WTC11 (cell line): ENCODE measurements around the gene HIP1. TPM values are rescaled to one million over a fixed set of nuclear protein-coding genes. Genes with fewer than 3 reads are reported as not detected.

Experiments used
- ATAC-seq: fragments of 200-7000 bp; cut with Tn5 transposase; 2 replicates; pipeline ENCODE4 v1.10.0; 2021; ENCODE audit warnings: mild to moderate bottlenecking, moderate library complexity
- CTCF ChIA-PET: fragments of 300-600 bp; sonication (Branson Sonifier 250); formaldehyde crosslinking; loops from one replicate; lab custom pipeline; 2021; ENCODE audit warnings: antibody characterized with exemption; lab: Charles Lee
- POLR2A ChIA-PET: fragments of 350-600 bp; sonication (Branson Sonifier 250); formaldehyde crosslinking; loops from one replicate; lab custom pipeline; 2021; ENCODE audit warnings: antibody characterized with exemption; lab: Charles Lee
- DNase-seq: peaks from one replicate; pipeline ENCODE4 v3.0.0; 2021; ENCODE audit warnings: low spot score
- H3K27ac Mint-ChIP-seq: 2 replicates; pipeline ENCODE4 v1.8.0; 2021; ENCODE audit warnings: mixed read lengths
- H3K27me3 Mint-ChIP-seq: 2 replicates; pipeline ENCODE4 v1.8.0; 2021; ENCODE audit warnings: low read depth, mild to moderate bottlenecking, moderate library complexity, mixed read lengths
- H3K36me3 Mint-ChIP-seq: 2 replicates; pipeline ENCODE4 v1.8.0; 2021; ENCODE audit warnings: mixed read lengths
- H3K4me1 Mint-ChIP-seq: 2 replicates; pipeline ENCODE4 v1.8.0; 2022; ENCODE audit warnings: mixed read lengths
- H3K4me3 Mint-ChIP-seq: 2 replicates; pipeline ENCODE4 v1.8.0; 2021; ENCODE audit warnings: mild to moderate bottlenecking, moderate library complexity, mixed read lengths
- H3K9me3 Mint-ChIP-seq: 2 replicates; pipeline ENCODE4 v1.8.0; 2021; ENCODE audit warnings: mixed read lengths
- CREB1 ChIP-seq: sonication (generic); formaldehyde crosslinking; IDR thresholded peaks from 2 replicates; pipeline ENCODE4 v1.8.0; 2023; ENCODE audit warnings: mild to moderate bottlenecking, missing genetic modification reagents
- ETV6 ChIP-seq: sonication (generic); formaldehyde crosslinking; IDR thresholded peaks from 2 replicates; pipeline ENCODE4 v1.8.1; 2022; ENCODE audit warnings: mild to moderate bottlenecking, missing genetic modification reagents
- MXD4 ChIP-seq: fragments of 250-450 bp; sonication (Bioruptor Pico); IDR thresholded peaks from 2 replicates; pipeline ENCODE4 v1.8.0; 2021; ENCODE audit warnings: mild to moderate bottlenecking, moderate library complexity, borderline replicate concordance
- NFYB ChIP-seq: sonication (generic); formaldehyde crosslinking; conservative IDR thresholded peaks from 2 replicates; pipeline ENCODE4 v1.8.0; 2022; ENCODE audit warnings: low read depth, missing genetic modification reagents
- RORB ChIP-seq: fragments of 250-450 bp; sonication (Bioruptor Pico); IDR thresholded peaks from 2 replicates; pipeline ENCODE4 v1.9.0; 2021; ENCODE audit warnings: mild to moderate bottlenecking
- ZNF138 ChIP-seq: sonication (generic); formaldehyde crosslinking; conservative IDR thresholded peaks from 2 replicates; pipeline ENCODE4 v1.8.1; 2022; ENCODE audit warnings: mild to moderate bottlenecking, moderate library complexity, missing genetic modification reagents
- total RNA-seq: library from RNA; stranded (reverse); gene quantifications from 3 replicates; pipeline ENCODE4 v1.2.3, GENCODE V29; 2021
- TF ChIP-seq, protein P1 (sequence below): sonication (generic); formaldehyde crosslinking; IDR thresholded peaks from 2 replicates; pipeline ENCODE4 v1.8.1; 2022; ENCODE audit warnings: mild to moderate bottlenecking, missing genetic modification reagents, moderate library complexity, borderline replicate concordance
- TF ChIP-seq, protein P2 (sequence below): sonication (generic); formaldehyde crosslinking; IDR thresholded peaks from 2 replicates; pipeline ENCODE4 v1.8.1; 2022; ENCODE audit warnings: mild to moderate bottlenecking, moderate library complexity, missing genetic modification reagents
- TF ChIP-seq, protein P3 (sequence below): sonication (generic); formaldehyde crosslinking; IDR thresholded peaks from 2 replicates; pipeline ENCODE4 v1.8.1; 2023; ENCODE audit warnings: mild to moderate bottlenecking, missing genetic modification reagents, borderline replicate concordance
- TF ChIP-seq, protein P4 (sequence below): sonication (generic); formaldehyde crosslinking; IDR thresholded peaks from 2 replicates; pipeline ENCODE4 v1.8.0; 2022; ENCODE audit warnings: mild to moderate bottlenecking, missing genetic modification reagents
- TF ChIP-seq, protein P5 (sequence below): sonication (generic); formaldehyde crosslinking; conservative IDR thresholded peaks from 2 replicates; pipeline ENCODE4 v1.8.1; 2023; ENCODE audit warnings: mild to moderate bottlenecking, low read depth, missing genetic modification reagents, moderate library complexity
- TF ChIP-seq, protein P6 (sequence below): sonication (generic); formaldehyde crosslinking; IDR thresholded peaks from 2 replicates; pipeline ENCODE4 v1.8.1; 2023; ENCODE audit warnings: mild to moderate bottlenecking, missing genetic modification reagents, moderate library complexity
- TF ChIP-seq, protein P7 (sequence below): fragments of 250-450 bp; sonication (Bioruptor Pico); IDR thresholded peaks from 2 replicates; pipeline ENCODE4 v1.9.0; 2021; ENCODE audit warnings: mild to moderate bottlenecking
- TF ChIP-seq, protein P8 (sequence below): sonication (generic); formaldehyde crosslinking; IDR thresholded peaks from 2 replicates; pipeline ENCODE4 v1.8.1; 2023; ENCODE audit warnings: mild to moderate bottlenecking, missing genetic modification reagents
- TF ChIP-seq, protein P9 (sequence below): sonication (generic); formaldehyde crosslinking; IDR thresholded peaks from 2 replicates; pipeline ENCODE4 v1.8.0; 2023; ENCODE audit warnings: mild to moderate bottlenecking, missing genetic modification reagents

HIP1 gene
- total RNA-seq, 1 experiment from 2014 or later, result 75.8 TPM

DNA sequence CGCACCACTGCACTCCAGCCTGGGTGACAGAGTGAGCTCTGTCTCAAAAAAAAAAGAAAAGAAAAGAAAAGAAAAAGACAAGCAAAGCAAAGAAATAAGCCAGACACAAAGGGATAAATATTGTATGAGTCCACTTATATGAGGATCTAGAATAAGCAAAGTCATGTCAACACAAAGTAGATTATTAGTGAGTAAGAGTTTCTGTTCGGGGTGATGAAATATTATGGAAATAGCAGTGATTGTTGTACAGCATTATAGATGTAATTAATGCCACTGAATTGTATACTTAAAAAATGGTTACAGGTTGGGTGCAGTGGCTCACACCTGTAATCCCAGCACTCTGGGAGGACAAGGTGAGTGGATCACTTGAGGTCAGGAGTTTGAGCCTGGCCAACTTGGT, 83.2 kb downstream of the HIP1 start:
- POLR2A ChIA-PET, result no interaction called here
- no peak for ATAC-seq
- no peaks in the 10 kb centered on the region; the same call in 1 of the 2 replicates for H3K36me3 Mint-ChIP-seq
- H3K4me3 Mint-ChIP-seq, result no peak overlapping the region
- H3K27me3 Mint-ChIP-seq, result no peaks in the 10 kb centered on the region
- peaks cover 13% of the 10 kb centered on the region for H3K4me1 Mint-ChIP-seq
- TF ChIP-seq ZNF138, result no peak
- TF ChIP-seq RORB, result no peak
- TF ChIP-seq, protein P1, sequence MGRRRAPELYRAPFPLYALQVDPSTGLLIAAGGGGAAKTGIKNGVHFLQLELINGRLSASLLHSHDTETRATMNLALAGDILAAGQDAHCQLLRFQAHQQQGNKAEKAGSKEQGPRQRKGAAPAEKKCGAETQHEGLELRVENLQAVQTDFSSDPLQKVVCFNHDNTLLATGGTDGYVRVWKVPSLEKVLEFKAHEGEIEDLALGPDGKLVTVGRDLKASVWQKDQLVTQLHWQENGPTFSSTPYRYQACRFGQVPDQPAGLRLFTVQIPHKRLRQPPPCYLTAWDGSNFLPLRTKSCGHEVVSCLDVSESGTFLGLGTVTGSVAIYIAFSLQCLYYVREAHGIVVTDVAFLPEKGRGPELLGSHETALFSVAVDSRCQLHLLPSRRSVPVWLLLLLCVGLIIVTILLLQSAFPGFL (CRISPR knock-in tag), result no peak
- TF ChIP-seq, protein P2, sequence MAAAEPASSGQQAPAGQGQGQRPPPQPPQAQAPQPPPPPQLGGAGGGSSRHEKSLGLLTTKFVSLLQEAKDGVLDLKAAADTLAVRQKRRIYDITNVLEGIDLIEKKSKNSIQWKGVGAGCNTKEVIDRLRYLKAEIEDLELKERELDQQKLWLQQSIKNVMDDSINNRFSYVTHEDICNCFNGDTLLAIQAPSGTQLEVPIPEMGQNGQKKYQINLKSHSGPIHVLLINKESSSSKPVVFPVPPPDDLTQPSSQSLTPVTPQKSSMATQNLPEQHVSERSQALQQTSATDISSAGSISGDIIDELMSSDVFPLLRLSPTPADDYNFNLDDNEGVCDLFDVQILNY (CRISPR knock-in tag), result no peak
- no peak for TF ChIP-seq CREB1 (CRISPR knock-in tag)
- TF ChIP-seq, protein P3, sequence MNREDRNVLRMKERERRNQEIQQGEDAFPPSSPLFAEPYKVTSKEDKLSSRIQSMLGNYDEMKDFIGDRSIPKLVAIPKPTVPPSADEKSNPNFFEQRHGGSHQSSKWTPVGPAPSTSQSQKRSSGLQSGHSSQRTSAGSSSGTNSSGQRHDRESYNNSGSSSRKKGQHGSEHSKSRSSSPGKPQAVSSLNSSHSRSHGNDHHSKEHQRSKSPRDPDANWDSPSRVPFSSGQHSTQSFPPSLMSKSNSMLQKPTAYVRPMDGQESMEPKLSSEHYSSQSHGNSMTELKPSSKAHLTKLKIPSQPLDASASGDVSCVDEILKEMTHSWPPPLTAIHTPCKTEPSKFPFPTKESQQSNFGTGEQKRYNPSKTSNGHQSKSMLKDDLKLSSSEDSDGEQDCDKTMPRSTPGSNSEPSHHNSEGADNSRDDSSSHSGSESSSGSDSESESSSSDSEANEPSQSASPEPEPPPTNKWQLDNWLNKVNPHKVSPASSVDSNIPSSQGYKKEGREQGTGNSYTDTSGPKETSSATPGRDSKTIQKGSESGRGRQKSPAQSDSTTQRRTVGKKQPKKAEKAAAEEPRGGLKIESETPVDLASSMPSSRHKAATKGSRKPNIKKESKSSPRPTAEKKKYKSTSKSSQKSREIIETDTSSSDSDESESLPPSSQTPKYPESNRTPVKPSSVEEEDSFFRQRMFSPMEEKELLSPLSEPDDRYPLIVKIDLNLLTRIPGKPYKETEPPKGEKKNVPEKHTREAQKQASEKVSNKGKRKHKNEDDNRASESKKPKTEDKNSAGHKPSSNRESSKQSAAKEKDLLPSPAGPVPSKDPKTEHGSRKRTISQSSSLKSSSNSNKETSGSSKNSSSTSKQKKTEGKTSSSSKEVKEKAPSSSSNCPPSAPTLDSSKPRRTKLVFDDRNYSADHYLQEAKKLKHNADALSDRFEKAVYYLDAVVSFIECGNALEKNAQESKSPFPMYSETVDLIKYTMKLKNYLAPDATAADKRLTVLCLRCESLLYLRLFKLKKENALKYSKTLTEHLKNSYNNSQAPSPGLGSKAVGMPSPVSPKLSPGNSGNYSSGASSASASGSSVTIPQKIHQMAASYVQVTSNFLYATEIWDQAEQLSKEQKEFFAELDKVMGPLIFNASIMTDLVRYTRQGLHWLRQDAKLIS (CRISPR knock-in tag), result no peak
- TF ChIP-seq, protein P4, sequence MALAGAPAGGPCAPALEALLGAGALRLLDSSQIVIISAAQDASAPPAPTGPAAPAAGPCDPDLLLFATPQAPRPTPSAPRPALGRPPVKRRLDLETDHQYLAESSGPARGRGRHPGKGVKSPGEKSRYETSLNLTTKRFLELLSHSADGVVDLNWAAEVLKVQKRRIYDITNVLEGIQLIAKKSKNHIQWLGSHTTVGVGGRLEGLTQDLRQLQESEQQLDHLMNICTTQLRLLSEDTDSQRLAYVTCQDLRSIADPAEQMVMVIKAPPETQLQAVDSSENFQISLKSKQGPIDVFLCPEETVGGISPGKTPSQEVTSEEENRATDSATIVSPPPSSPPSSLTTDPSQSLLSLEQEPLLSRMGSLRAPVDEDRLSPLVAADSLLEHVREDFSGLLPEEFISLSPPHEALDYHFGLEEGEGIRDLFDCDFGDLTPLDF, result no peak
- TF ChIP-seq, protein P5, sequence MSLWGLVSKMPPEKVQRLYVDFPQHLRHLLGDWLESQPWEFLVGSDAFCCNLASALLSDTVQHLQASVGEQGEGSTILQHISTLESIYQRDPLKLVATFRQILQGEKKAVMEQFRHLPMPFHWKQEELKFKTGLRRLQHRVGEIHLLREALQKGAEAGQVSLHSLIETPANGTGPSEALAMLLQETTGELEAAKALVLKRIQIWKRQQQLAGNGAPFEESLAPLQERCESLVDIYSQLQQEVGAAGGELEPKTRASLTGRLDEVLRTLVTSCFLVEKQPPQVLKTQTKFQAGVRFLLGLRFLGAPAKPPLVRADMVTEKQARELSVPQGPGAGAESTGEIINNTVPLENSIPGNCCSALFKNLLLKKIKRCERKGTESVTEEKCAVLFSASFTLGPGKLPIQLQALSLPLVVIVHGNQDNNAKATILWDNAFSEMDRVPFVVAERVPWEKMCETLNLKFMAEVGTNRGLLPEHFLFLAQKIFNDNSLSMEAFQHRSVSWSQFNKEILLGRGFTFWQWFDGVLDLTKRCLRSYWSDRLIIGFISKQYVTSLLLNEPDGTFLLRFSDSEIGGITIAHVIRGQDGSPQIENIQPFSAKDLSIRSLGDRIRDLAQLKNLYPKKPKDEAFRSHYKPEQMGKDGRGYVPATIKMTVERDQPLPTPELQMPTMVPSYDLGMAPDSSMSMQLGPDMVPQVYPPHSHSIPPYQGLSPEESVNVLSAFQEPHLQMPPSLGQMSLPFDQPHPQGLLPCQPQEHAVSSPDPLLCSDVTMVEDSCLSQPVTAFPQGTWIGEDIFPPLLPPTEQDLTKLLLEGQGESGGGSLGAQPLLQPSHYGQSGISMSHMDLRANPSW (CRISPR knock-in tag), result no peak
- TF ChIP-seq, protein P6, sequence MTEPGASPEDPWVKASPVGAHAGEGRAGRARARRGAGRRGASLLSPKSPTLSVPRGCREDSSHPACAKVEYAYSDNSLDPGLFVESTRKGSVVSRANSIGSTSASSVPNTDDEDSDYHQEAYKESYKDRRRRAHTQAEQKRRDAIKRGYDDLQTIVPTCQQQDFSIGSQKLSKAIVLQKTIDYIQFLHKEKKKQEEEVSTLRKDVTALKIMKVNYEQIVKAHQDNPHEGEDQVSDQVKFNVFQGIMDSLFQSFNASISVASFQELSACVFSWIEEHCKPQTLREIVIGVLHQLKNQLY (CRISPR knock-in tag), result no peak
- no peak for TF ChIP-seq ETV6 (CRISPR knock-in tag)
- TF ChIP-seq NFYB (CRISPR knock-in tag), result no peak
- no peak for TF ChIP-seq MXD4 (CRISPR knock-in tag)
- TF ChIP-seq, all 79 proteins: peak for 0
- CTCF ChIA-PET, result no interaction called here
- Mint-ChIP-seq H3K9me3 (peaks cover 8% of the 10 kb centered on the region), H3K27ac (no peak overlapping the region)
- no peak for DNase-seq

DNA sequence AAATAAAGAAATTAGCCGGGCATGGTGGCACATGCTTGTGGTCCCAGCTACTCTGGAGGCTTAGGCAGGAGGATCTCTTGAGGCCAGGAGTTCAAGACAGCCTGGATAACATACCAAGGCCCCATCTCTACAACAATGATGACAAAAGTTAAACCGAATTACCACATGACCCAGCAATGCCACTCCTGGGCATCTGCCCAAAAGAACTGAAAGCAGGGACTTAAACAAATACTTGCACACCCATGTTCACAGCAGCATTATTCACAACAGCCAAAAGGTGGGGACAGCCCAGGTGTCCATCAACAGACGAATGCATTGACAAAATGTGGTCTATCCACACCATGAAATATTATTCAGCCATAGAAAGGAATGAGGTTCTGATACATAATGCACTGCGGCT, 83.9 kb downstream of the HIP1 start:
- ChIA-PET CTCF (no interaction called here), POLR2A (no interaction called here)
- H3K27ac Mint-ChIP-seq, result no peak overlapping the region
- no peak for ATAC-seq
- H3K36me3 Mint-ChIP-seq, result no peaks in the 10 kb centered on the region; the same call in 1 of the 2 replicates
- peaks cover 8% of the 10 kb centered on the region for H3K9me3 Mint-ChIP-seq
- no peak overlapping the region for H3K4me3 Mint-ChIP-seq
- no peaks in the 10 kb centered on the region for H3K27me3 Mint-ChIP-seq
- peaks cover 19% of the 10 kb centered on the region for H3K4me1 Mint-ChIP-seq
- no peak for DNase-seq
- TF ChIP-seq, protein P7, sequence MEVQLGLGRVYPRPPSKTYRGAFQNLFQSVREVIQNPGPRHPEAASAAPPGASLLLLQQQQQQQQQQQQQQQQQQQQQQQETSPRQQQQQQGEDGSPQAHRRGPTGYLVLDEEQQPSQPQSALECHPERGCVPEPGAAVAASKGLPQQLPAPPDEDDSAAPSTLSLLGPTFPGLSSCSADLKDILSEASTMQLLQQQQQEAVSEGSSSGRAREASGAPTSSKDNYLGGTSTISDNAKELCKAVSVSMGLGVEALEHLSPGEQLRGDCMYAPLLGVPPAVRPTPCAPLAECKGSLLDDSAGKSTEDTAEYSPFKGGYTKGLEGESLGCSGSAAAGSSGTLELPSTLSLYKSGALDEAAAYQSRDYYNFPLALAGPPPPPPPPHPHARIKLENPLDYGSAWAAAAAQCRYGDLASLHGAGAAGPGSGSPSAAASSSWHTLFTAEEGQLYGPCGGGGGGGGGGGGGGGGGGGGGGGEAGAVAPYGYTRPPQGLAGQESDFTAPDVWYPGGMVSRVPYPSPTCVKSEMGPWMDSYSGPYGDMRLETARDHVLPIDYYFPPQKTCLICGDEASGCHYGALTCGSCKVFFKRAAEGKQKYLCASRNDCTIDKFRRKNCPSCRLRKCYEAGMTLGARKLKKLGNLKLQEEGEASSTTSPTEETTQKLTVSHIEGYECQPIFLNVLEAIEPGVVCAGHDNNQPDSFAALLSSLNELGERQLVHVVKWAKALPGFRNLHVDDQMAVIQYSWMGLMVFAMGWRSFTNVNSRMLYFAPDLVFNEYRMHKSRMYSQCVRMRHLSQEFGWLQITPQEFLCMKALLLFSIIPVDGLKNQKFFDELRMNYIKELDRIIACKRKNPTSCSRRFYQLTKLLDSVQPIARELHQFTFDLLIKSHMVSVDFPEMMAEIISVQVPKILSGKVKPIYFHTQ (CRISPR knock-in tag), result no peak
- TF ChIP-seq, protein P8, sequence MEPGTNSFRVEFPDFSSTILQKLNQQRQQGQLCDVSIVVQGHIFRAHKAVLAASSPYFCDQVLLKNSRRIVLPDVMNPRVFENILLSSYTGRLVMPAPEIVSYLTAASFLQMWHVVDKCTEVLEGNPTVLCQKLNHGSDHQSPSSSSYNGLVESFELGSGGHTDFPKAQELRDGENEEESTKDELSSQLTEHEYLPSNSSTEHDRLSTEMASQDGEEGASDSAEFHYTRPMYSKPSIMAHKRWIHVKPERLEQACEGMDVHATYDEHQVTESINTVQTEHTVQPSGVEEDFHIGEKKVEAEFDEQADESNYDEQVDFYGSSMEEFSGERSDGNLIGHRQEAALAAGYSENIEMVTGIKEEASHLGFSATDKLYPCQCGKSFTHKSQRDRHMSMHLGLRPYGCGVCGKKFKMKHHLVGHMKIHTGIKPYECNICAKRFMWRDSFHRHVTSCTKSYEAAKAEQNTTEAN (CRISPR knock-in tag), result no peak
- TF ChIP-seq, protein P9, sequence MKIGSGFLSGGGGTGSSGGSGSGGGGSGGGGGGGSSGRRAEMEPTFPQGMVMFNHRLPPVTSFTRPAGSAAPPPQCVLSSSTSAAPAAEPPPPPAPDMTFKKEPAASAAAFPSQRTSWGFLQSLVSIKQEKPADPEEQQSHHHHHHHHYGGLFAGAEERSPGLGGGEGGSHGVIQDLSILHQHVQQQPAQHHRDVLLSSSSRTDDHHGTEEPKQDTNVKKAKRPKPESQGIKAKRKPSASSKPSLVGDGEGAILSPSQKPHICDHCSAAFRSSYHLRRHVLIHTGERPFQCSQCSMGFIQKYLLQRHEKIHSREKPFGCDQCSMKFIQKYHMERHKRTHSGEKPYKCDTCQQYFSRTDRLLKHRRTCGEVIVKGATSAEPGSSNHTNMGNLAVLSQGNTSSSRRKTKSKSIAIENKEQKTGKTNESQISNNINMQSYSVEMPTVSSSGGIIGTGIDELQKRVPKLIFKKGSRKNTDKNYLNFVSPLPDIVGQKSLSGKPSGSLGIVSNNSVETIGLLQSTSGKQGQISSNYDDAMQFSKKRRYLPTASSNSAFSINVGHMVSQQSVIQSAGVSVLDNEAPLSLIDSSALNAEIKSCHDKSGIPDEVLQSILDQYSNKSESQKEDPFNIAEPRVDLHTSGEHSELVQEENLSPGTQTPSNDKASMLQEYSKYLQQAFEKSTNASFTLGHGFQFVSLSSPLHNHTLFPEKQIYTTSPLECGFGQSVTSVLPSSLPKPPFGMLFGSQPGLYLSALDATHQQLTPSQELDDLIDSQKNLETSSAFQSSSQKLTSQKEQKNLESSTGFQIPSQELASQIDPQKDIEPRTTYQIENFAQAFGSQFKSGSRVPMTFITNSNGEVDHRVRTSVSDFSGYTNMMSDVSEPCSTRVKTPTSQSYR (CRISPR knock-in tag), result no peak
